ENCODE data around the gene CMC4. TPM values are rescaled to one million over a fixed set of nuclear protein-coding genes. Genes with fewer than 3 reads are reported as not detected.
A peak's percentile ranks its signal among the peaks of the same experiment; 100 is the strongest.

CMC4 gene
- total and polyA plus RNA-seq, 9 of the 15 experiments (the other 6 are each of a cell fraction or from before 2014, with no cell fraction given), result 3.5 to 16.9 (median 8.2) TPM

DNA sequence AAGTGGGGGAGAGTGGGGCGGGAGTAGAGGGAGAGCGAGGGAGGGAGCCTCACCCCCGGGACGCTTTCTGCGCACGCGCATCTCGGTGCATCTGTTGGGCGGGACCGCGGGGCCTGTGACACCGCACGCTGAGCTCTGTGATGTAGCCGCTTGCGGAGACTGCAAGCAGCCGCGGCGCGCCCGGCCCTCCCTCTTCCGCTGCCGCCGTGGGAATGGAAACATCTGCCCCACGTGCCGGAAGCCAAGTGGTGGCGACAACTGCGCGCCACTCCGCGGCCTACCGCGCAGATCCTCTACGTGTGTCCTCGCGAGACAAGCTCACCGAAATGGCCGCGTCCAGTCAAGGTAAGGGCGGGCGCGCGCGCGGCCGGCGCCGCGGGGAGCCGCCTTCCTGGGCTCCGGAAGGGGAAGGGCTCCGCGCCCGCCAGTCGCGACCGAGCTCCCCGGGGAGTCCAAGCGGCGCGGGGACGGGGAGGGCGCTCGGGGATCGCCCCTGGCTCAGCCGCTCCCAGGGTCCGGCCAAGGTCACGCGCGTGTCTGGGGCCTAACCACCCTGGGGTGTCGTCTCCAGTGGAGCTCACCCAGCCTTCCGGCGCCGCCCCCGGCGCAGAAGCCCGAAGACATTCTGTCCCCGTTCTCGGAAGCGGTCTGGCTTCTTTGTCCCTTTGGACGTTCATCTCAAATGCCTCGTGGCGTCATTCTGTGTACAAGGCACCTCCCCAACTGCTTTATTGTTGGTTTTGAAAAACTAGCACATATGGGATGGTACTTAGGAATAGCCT is 44.0 kb downstream of the CMC4 start, which contains the start of gene FUNDC2 (continued):
- no peak for TF ChIP-seq SRSF1 (IDR thresholded peaks at IDR 0.05; ENCODE audit: low read depth, low read length)
- no peak for TF ChIP-seq CBFA2T2 (conservative IDR thresholded peaks at IDR 0.05)
- TF ChIP-seq GATAD2B (IDR thresholded peaks at IDR 0.05; ENCODE audit: borderline replicate concordance), result no peak; the same call in 1 of the 2 replicates
- TF ChIP-seq SIN3B (IDR thresholded peaks at IDR 0.05; ENCODE audit: low read depth), result peak; percentile 81
- no peak for TF ChIP-seq RAD21 (CRISPR knock-in tag; conservative IDR thresholded peaks at IDR 0.05 in 1 of 2, IDR thresholded peaks at IDR 0.05 in 1 of 2)
- TF ChIP-seq, protein P1, sequence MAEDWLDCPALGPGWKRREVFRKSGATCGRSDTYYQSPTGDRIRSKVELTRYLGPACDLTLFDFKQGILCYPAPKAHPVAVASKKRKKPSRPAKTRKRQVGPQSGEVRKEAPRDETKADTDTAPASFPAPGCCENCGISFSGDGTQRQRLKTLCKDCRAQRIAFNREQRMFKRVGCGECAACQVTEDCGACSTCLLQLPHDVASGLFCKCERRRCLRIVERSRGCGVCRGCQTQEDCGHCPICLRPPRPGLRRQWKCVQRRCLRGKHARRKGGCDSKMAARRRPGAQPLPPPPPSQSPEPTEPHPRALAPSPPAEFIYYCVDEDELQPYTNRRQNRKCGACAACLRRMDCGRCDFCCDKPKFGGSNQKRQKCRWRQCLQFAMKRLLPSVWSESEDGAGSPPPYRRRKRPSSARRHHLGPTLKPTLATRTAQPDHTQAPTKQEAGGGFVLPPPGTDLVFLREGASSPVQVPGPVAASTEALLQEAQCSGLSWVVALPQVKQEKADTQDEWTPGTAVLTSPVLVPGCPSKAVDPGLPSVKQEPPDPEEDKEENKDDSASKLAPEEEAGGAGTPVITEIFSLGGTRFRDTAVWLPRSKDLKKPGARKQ (CRISPR knock-in tag; IDR thresholded peaks at IDR 0.05), result no peak
- TF ChIP-seq ETV5 (CRISPR knock-in tag; IDR thresholded peaks at IDR 0.05; ENCODE audit: low read depth), result peak; percentile 89
- TF ChIP-seq, protein P2, sequence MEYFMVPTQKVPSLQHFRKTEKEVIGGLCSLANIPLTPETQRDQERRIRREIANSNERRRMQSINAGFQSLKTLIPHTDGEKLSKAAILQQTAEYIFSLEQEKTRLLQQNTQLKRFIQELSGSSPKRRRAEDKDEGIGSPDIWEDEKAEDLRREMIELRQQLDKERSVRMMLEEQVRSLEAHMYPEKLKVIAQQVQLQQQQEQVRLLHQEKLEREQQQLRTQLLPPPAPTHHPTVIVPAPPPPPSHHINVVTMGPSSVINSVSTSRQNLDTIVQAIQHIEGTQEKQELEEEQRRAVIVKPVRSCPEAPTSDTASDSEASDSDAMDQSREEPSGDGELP (CRISPR knock-in tag; IDR thresholded peaks at IDR 0.05; ENCODE audit: borderline replicate concordance), result peak; percentile 90
- TF ChIP-seq DNMT1 (IDR thresholded peaks at IDR 0.05), result no peak
- no peak for TF ChIP-seq ZHX1 (conservative IDR thresholded peaks at IDR 0.05; ENCODE audit: low read length)
- TF ChIP-seq NFXL1 (CRISPR knock-in tag; IDR thresholded peaks at IDR 0.05), result no peak
- no peak for TF ChIP-seq NR2F6 (CRISPR knock-in tag; IDR thresholded peaks at IDR 0.05)
- TF ChIP-seq PTTG1 (tag; IDR thresholded peaks at IDR 0.05; ENCODE audit: low read depth), result no peak
- TF ChIP-seq, protein P3, sequence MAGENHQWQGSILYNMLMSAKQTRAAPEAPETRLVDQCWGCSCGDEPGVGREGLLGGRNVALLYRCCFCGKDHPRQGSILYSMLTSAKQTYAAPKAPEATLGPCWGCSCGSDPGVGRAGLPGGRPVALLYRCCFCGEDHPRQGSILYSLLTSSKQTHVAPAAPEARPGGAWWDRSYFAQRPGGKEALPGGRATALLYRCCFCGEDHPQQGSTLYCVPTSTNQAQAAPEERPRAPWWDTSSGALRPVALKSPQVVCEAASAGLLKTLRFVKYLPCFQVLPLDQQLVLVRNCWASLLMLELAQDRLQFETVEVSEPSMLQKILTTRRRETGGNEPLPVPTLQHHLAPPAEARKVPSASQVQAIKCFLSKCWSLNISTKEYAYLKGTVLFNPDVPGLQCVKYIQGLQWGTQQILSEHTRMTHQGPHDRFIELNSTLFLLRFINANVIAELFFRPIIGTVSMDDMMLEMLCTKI (IDR thresholded peaks at IDR 0.05; ENCODE audit: partially characterized antibody), result no peak
- TF ChIP-seq ZSCAN32 (CRISPR knock-in tag; IDR thresholded peaks at IDR 0.05), result no peak
- TF ChIP-seq ZBED1 (IDR thresholded peaks at IDR 0.05), result peak; percentile 95
- TF ChIP-seq, protein P4, sequence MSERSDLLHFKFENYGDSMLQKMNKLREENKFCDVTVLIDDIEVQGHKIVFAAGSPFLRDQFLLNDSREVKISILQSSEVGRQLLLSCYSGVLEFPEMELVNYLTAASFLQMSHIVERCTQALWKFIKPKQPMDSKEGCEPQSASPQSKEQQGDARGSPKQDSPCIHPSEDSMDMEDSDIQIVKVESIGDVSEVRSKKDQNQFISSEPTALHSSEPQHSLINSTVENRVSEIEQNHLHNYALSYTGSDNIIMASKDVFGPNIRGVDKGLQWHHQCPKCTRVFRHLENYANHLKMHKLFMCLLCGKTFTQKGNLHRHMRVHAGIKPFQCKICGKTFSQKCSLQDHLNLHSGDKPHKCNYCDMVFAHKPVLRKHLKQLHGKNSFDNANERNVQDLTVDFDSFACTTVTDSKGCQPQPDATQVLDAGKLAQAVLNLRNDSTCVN (CRISPR knock-in tag; IDR thresholded peaks at IDR 0.05), result no peak
- TF ChIP-seq ZC3H8 (IDR thresholded peaks at IDR 0.05), result no peak
- TF ChIP-seq ZNF12 (CRISPR knock-in tag; IDR thresholded peaks at IDR 0.05), result no peak
